ENCODE results near the gene SNCB. TPM values are rescaled to one million over a fixed set of nuclear protein-coding genes. Genes with fewer than 3 reads are reported as not detected.

The SNCB gene
- total and polyA plus RNA-seq, 2 of the 13 experiments (the other 11 are each of a cell fraction or from before 2014, with no cell fraction given), result not detected

DNA sequence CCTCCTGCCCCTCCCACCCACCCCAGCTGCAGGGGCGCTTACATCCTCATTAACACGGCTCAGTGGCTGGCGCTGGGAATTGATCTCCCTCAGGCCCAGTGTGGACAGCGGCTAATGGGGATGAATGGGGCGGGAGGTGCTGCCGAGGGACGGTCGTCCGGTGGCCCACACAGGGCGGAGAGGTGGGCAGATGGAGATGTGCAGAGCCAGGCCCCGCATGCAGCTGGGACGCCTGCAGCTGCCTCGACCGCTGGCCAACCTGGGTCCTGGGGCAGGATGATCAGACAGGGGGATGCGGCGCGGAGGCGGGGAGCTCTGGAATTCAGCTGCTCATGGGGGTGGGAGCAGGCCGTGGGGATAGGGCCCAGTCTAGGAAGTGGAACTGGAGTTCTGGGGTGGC, 34.6 kb upstream of the SNCB start (continued):
- TF ChIP-seq NFAT5 (CRISPR knock-in tag; IDR thresholded peaks at IDR 0.05) (no peak), ZNF605 (CRISPR knock-in tag; IDR thresholded peaks at IDR 0.05) (no peak)
- TF ChIP-seq, protein P1, sequence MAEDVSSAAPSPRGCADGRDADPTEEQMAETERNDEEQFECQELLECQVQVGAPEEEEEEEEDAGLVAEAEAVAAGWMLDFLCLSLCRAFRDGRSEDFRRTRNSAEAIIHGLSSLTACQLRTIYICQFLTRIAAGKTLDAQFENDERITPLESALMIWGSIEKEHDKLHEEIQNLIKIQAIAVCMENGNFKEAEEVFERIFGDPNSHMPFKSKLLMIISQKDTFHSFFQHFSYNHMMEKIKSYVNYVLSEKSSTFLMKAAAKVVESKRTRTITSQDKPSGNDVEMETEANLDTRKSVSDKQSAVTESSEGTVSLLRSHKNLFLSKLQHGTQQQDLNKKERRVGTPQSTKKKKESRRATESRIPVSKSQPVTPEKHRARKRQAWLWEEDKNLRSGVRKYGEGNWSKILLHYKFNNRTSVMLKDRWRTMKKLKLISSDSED (CRISPR knock-in tag; IDR thresholded peaks at IDR 0.05), result no peak

GRCh38 chr5:176664479-176664878, 34.1 kb upstream of the SNCB start:
- Histone ChIP-seq H3K27me3 (ENCODE audit: control insufficient read depth in 1 of 2, insufficient read depth in 2 of 2, low read length in 2 of 2) (peaks cover 5 to 15% of the 10 kb centered on the region in 2 experiments; a peak in 4 of 5 replicates), H3K9ac (ENCODE audit: insufficient read depth, low read depth, low read length) (no peak overlapping the region), H3K9me3 (ENCODE audit: low read length) (no peaks in the 10 kb centered on the region), H4K20me1 (ENCODE audit: insufficient read depth, low read length) (no peaks in the 10 kb centered on the region), H2AFZ (ENCODE audit: low read length) (no peak overlapping the region), H3K4me2 (ENCODE audit: low read depth, low read length) (no peak overlapping the region), H3K4me1 (ENCODE audit: insufficient read depth, low read length) (0 out of 2 replicates have a peak, but pooled peaks cover under 1% of the 10 kb centered on the region), H3K36me3 (replicated peaks in 1 of 2; ENCODE audit: control insufficient read depth in 1 of 2, insufficient read depth in 2 of 2, low read length in 2 of 2) (no peaks in the 10 kb centered on the region), H3K79me2 (ENCODE audit: insufficient read depth, low read length) (no peaks in the 10 kb centered on the region), H3K27ac (ENCODE audit: extremely low read length, insufficient read depth, low read length) (no peak overlapping the region), H3K4me3 (replicated peaks in 1 of 3; ENCODE audit: insufficient read depth in 1 of 3, low read depth in 2 of 3, low read length in 3 of 3) (no peak overlapping the region)
- no TSS peak for BruUV-seq (replicated peaks)
- in situ Hi-C loops (cut with HindIII; ENCODE audit: extremely low pct_ligation_motif_present, low pct_unique_long_range_greater_than_20kb) (loop anchor here (10.0 kb wide), 1 partner anchor 290 kb away; no protein-coding TSS in a partner anchor), intact Hi-C loops (cut with micrococcal nuclease; ENCODE audit: unreplicated experiment) (no loop called here)
- FAIRE-seq, result no peak
- POLR2A ChIA-PET, result no interaction called here
- WGBS (ENCODE audit: low lambda C conversion rate), result 0% methylated on average over 3 of the region's 6 CpGs
- CTCF ChIA-PET (ENCODE audit: low intra/inter-chr PET ratio, low total read pairs), result no interaction called here
- DNase-seq (ENCODE audit: low spot score), result no peak
- no peak for ATAC-seq
- TF ChIP-seq ZC3H4 (CRISPR knock-in tag; IDR thresholded peaks at IDR 0.05; ENCODE audit: borderline replicate concordance), result no peak
- TF ChIP-seq ZNF224 (CRISPR knock-in tag; IDR thresholded peaks at IDR 0.05), result no peak
- TF ChIP-seq ZNF317 (CRISPR knock-in tag; IDR thresholded peaks at IDR 0.05), result no peak
